IPS DF 4.7 (cell line): ENCODE data around the gene PRKCE.
"Not testable (repeated sequence)": the region's sequence is repeated elsewhere in the genome, so short reads cannot be mapped to it uniquely, and the experiment has no call there.

Experiments used
- DNase-seq: peaks from one replicate; pipeline ENCODE4 v3.0.0-alpha.2; 2013; ENCODE audit warnings: low spot score; ENCODE audit errors: extremely low read depth

Gene PRKCE

DNA sequence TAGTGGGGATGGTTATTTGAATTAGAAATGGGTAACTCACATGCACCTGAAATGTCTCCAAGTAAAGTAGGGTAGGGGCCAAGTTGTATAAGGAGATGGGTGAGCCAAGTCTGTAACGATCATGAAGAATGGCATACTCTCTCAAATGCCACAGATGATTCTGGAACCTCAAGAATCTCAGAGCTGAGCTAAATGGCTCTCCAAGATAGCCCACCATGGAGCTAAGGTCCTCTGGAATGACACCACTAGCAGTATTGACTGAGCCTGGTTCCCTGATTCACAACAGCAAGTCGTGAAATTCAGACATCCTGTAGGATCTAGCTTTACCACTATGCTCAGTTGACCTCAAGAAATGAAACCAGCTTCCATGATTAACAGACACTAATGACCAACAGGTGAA, 529.8 kb downstream of the PRKCE start:
- DNase-seq = no peak

DNA sequence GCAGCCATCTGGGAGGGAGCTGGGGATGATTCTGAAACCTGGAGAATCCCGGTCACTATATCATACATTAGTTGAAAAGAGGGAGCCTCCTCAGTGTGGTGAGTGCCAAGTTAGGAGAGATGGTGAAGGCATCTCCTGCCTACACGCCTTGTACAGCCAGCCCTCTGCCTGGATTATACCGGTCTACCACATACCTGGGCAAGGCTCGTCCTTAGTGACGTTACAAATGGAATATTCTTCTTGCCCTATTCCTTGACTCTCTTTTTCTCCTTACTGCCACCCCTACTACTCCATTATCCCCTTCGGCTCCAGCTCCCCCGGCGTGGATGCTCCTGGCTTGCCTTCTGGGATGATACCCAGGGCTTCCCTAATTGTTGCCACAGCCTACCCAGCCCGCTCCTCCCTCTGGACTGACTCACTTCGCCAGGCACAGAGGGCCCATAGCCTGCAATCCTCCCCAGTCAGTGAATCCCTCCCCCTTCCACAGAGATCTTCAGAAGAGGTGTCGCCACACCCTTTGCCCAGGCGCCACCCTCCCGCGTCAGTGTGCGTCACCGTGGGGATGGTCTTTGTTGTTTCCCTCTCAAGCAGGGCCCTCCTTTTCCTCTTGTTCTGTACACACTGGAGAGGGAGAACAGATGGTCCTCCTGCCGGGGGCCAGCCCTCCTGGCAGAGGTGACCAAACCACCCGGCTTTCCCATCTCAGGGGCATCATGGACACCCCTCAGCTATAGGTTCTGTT, 530.5 kb downstream of the PRKCE start:
- DNase-seq = no peak

DNA sequence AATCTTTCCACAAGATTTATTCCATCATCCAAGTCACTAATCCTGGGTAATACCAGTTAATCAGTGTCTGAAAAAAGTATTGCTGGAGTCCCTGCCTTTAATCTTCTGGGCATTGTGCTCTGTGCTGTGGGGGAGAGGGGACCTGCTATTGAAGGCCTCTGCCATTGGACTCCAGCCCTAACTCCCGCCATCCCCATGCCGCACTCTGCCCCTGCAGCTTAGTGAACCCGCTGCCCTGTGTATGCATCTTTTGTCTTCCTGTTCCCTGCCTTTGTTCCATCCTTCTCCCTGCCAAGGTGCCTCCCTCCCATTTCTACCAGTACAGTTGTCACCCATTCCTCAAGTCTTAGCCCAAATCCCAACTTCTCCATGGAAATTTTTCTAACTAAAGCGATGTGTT, 532.0 kb downstream of the PRKCE start:
- no peak for DNase-seq

GRCh38 chr2:46184794-46185583, 533.5 kb downstream of the PRKCE start:
- DNase-seq = no peak

DNA sequence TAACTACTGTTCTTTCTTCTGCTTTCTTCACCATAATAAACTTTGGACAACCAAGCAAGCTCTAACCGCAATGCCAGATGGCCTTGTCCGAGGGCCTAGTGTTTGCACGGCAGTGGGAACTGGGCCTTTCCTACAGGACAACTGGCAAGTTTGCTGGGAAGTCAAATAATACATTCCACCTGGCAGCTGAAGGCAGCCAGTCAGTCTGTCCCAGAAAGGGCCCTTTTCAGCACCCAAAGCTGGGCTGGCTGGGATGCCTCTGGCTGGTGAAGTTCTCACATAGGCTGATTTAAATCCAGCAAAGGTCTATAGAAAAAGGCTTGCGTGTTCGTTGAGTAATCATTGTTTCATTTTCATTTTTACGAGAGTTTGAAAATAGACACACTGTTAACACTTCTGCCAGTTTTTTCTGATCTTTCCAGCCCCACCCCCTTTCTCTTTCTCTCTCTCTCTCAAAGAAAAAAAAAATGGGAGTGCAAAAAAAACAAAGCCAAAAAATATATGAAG, 535.7 kb downstream of the PRKCE start:
- no peak for DNase-seq

- DNase-seq = no peak
These were observed 536.7 kb downstream of the PRKCE start for GRCh38 chr2:46188041-46188716.

DNA sequence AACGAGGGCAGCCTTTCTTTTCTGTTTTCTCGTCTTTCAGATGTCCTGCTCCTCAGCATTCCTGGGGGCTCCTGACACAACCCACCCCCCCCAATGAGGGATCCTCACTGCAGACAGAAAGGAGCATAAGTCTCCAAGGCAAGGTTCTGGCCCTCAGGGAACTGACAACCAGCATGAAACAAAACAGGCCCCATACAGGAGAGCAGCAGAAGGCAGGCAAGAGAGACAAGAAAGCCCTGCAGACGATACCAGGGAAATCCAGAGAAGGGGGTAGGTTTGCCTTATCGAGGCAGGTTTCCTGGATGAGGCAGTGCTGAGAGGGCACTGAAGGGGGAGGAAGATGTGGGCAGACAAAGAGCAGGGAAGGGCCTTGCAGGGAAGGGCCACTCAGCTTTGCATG, 541.9 kb downstream of the PRKCE start:
- DNase-seq = no peak

DNA sequence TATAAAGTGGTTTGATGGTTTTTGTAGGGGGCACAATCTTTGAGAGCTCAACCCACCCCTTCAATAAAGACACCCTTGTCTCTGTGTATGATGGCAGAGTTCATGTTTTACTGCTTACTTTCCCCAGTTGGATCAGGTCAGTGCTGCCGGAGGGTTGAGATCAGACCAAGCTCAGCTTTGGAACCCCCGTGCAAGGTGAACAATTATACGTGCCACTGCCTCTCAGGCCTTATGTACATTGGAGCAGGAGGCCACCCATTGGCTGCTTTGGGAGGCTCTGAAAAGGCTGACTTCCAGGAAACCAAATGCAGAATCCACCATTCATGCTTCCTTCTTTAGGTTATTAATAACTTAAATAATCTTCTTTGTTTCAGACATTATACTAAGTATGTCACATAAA, 542.4 kb downstream of the PRKCE start:
- no peak for DNase-seq

DNA sequence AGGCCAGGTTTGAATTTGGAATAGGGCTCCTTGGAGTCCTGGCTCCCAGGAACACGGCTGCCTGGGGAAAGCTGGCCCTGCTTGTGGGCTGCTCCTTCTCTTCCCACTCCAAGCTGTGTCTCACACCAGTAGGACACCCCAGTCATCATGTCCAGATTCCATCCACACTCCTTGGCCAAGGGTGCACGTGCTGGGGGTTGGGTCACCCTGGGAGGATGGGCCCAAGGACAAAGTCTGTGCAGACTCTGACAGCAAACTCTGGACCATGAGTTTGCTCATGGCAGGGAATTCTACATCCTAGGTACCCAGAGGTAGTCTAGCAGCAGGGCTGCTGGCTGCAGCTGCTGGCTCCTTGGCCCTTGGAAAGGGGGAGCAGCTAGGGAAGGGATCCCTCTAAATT, 543.4 kb downstream of the PRKCE start:
- DNase-seq = no peak

DNA sequence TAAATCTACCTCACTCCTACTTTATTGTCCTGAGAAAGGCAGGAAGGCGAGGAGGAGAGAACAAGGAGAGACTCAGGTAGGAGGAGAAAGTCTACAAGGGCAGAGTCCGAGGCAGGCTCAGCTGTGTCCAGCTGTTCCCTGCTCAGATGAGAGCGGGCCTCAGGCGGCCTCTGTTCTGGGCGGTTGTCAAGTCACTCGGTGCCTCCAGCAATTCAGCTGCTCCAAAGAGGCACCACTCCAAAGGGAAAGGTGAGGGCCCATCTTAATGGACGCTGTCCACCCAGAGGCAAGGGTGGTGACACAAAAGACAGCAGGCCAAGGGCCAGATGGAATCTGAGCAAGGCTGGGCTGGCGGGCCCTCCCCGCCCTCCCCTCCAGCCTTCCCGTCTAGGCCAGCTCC, 544.3 kb downstream of the PRKCE start:
- no peak for DNase-seq

GRCh38 chr2:46196871-46197462, 545.5 kb downstream of the PRKCE start:
- no peak for DNase-seq

GRCh38 chr2:46197672-46198071, 546.2 kb downstream of the PRKCE start:
- DNase-seq = no peak

DNA sequence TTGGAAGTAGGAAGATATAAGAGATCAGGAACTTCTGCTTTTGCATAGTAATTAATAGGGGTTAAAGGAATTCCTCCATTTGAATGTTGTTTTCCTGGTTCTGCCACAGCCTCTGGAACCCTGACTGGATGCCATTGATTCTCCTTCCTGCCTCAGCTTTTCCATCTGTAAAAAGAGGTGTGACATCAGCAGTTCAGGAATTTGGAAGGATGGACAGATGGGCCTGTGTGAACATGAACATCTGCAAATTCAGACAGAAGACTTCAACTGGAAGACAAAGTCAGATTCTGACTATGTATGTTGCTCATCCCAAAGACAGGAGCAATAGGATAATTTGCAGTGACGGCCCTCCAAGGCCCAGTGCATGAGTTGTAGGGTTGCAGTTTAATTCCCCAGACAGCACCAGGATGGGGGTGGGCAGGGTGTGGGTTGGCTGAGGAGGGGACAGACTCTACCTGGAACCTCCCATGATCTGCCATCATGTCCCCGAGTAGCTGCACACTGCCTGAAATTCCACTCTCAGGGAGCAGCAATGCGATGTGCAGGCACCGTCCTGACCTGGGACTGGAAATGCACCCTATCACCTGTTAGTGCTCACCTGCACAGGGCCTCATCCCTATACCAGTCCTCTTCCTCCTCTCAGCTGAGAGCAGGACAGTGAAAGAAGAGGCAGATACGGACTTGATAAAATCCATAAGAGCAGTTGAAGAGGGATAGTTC, 546.8 kb downstream of the PRKCE start:
- no peak for DNase-seq

- DNase-seq = no peak
These were observed 547.5 kb downstream of the PRKCE start for GRCh38 chr2:46198966-46199365.

DNA sequence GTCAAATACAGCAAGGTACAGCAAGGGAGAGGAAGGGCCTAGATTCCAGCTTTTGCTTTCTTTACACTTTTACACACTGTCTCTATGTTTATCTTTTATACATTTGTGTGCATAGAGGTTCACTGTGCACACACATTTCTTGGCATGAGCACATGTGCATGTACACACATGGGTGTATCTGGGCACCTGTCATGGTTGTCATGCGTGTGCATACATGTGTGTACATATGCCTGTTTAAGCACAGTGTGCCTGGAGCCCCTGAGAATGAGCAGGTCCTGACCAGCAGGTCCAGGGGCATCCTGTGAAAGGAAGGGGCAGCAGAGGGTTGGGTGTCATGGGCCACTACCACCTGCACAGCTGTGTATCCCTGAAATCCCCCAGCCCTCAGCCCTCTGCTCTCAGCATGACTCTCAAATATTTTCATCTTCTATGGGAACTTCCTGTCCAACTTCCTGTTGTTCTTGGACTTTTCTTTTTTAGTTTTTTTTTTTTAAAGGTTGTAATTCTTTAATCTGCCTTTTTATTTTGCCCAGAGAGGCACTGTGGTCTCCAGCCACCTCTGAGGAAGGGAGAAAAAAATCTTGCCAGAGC, 548.7 kb downstream of the PRKCE start:
- DNase-seq = no peak

GRCh38 chr2:46200861-46201605, 549.6 kb downstream of the PRKCE start:
- DNase-seq = no peak

GRCh38 chr2:46202453-46202852, 551.0 kb downstream of the PRKCE start:
- no peak for DNase-seq

- DNase-seq = no peak
These were observed 551.5 kb downstream of the PRKCE start for GRCh38 chr2:46202987-46203386.

DNA sequence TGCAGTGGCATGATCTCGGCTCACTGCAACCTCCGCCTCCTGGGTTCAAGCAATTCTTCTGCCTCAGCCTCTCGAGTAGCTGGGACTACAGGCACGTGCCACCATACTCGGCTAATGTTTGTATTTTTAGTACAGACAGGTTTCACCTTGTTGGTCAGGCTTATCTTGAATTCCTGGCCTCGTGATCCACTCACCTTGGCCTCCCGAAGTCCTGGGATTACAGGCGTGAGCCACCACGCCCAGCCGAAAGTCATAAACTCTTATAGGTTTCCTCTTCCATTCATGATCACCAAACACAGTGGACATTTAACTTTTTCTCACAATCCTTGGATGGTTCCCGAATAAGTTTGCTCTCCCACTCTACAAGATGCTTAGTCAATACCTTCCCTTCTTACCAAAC, 552.2 kb downstream of the PRKCE start:
- not testable (repeated sequence) for DNase-seq

GRCh38 chr2:46207591-46207990, 556.1 kb downstream of the PRKCE start:
- DNase-seq = no peak
